Measurements from ENCODE around the gene ITGBL1.

The ITGBL1 gene

DNA sequence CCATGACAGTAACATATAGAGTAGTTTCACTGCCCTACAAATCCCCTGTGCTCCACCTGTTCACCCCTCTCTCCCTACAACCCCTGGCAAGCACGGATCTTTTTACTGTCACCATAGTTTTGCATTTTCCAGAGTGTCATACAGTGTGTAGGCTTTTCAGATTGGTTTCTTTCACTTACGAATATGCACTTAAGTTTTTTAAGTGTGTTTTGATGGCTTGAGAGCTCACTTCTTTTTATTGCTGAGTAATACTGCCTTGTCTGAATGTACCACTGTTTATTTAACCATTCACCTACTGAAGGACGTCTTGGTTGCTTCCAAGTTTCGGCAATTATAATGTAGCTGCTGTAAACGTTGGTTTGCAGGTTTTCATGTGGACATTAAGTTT, 175.1 kb downstream of the ITGBL1 start:
- no peak overlapping the region for H2AFZ ChIP-seq (ENCODE audit: low read depth, low read length, severe bottlenecking)
- no peaks in the 10 kb centered on the region for H3K27me3 ChIP-seq (ENCODE audit: low read length)
- no peaks in the 10 kb centered on the region for H3K79me2 ChIP-seq (ENCODE audit: insufficient read depth, low read length)
- H3K9ac ChIP-seq (ENCODE audit: low read length): no peak overlapping the region
- no peaks in the 10 kb centered on the region for H3K36me3 ChIP-seq (ENCODE audit: low read length)
- H3K4me3 ChIP-seq (ENCODE audit: insufficient read depth, low read length, poor library complexity, severe bottlenecking): no peak overlapping the region
- no peaks in the 10 kb centered on the region for H3K9me2 ChIP-seq (replicated peaks; ENCODE audit: insufficient read depth, low read length)
- no peaks in the 10 kb centered on the region for H3K9me3 ChIP-seq (ENCODE audit: insufficient read depth, low read length)
- H3F3A ChIP-seq (ENCODE audit: insufficient read depth): no peaks in the 10 kb centered on the region
- no peaks in the 10 kb centered on the region for H4K20me1 ChIP-seq (ENCODE audit: low read depth, low read length)
- TF ChIP-seq EZH2phosphoT487 (conservative IDR thresholded peaks at IDR 0.05; ENCODE audit: low read length): no peak
- TF ChIP-seq, protein P1, sequence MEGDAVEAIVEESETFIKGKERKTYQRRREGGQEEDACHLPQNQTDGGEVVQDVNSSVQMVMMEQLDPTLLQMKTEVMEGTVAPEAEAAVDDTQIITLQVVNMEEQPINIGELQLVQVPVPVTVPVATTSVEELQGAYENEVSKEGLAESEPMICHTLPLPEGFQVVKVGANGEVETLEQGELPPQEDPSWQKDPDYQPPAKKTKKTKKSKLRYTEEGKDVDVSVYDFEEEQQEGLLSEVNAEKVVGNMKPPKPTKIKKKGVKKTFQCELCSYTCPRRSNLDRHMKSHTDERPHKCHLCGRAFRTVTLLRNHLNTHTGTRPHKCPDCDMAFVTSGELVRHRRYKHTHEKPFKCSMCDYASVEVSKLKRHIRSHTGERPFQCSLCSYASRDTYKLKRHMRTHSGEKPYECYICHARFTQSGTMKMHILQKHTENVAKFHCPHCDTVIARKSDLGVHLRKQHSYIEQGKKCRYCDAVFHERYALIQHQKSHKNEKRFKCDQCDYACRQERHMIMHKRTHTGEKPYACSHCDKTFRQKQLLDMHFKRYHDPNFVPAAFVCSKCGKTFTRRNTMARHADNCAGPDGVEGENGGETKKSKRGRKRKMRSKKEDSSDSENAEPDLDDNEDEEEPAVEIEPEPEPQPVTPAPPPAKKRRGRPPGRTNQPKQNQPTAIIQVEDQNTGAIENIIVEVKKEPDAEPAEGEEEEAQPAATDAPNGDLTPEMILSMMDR (IDR thresholded peaks at IDR 0.05; ENCODE audit: insufficient read depth, low read length, poor library complexity, severe bottlenecking): no peak
- peak overlapping the region; percentile 49 for H3K4me2 ChIP-seq (ENCODE audit: low read depth, low read length, poor library complexity, severe bottlenecking)
- no peak overlapping the region for H3K27ac ChIP-seq (ENCODE audit: low read depth, low read length)

DNA sequence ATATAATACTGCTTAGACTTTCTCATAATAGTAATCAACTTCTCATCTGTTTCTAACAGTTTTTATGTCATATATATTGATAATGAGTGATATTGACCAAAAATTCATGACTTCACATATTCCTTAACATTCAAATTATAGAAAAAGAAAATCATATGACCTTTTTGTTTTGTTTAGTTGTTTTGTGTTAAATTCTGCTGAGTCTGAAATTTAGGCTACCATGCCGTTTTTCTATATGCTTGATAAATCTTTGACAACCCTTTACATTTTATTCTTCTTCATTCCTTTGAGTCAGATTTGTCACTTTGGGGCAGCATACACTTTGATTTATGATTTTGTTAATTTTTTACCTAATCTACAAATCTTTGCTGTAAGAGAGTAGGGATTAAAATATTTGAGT, 176.4 kb downstream of the ITGBL1 start:
- H2AFZ ChIP-seq (ENCODE audit: low read depth, low read length, severe bottlenecking): no peak overlapping the region
- H3K4me3 ChIP-seq (ENCODE audit: insufficient read depth, low read length, poor library complexity, severe bottlenecking): no peak overlapping the region
- no peak overlapping the region for H3K9ac ChIP-seq (ENCODE audit: low read length)
- no peaks in the 10 kb centered on the region for H3K79me2 ChIP-seq (ENCODE audit: insufficient read depth, low read length)
- H3K36me3 ChIP-seq (ENCODE audit: low read length): no peaks in the 10 kb centered on the region
- H3K27ac ChIP-seq (ENCODE audit: low read depth, low read length): no peak overlapping the region
- H3K9me3 ChIP-seq (ENCODE audit: insufficient read depth, low read length): no peaks in the 10 kb centered on the region
- no peaks in the 10 kb centered on the region for H3K9me2 ChIP-seq (replicated peaks; ENCODE audit: insufficient read depth, low read length)
- H4K20me1 ChIP-seq (ENCODE audit: low read depth, low read length): no peaks in the 10 kb centered on the region
- TF ChIP-seq, protein P1 (IDR thresholded peaks at IDR 0.05; ENCODE audit: insufficient read depth, low read length, poor library complexity, severe bottlenecking): no peak
- no peak for TF ChIP-seq EZH2phosphoT487 (conservative IDR thresholded peaks at IDR 0.05; ENCODE audit: low read length)
- H3K27me3 ChIP-seq (ENCODE audit: low read length): no peaks in the 10 kb centered on the region
- no peak overlapping the region for H3K4me2 ChIP-seq (ENCODE audit: low read depth, low read length, poor library complexity, severe bottlenecking)
- H3F3A ChIP-seq (ENCODE audit: insufficient read depth): no peaks in the 10 kb centered on the region

DNA sequence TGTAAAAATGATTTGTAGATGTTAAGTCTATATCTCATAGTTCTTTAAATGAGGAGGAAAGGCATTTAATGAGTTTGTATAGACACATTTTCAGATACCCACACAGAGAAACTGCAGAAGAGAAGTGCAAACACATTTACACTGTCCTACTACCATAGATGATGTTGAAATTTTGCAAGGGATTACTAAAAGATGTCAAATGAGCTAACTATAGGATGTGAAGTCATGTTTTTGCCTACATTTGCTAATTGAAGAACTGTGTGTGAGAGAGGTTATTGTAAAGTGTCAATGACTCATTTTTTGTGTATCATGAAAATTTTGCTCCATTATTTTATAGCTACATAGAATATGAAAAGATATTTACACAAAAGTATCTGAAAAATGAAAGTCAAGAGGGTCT, 178.9 kb downstream of the ITGBL1 start:
- Histone ChIP-seq H3K9me2 (replicated peaks; ENCODE audit: insufficient read depth, low read length) (no peaks in the 10 kb centered on the region), H3K9ac (ENCODE audit: low read length) (no peak overlapping the region), H3K79me2 (ENCODE audit: insufficient read depth, low read length) (no peaks in the 10 kb centered on the region), H4K20me1 (ENCODE audit: low read depth, low read length) (no peaks in the 10 kb centered on the region), H3K27ac (ENCODE audit: low read depth, low read length) (no peak overlapping the region), H3K4me3 (ENCODE audit: insufficient read depth, low read length, poor library complexity, severe bottlenecking) (no peak overlapping the region), H2AFZ (ENCODE audit: low read depth, low read length, severe bottlenecking) (no peak overlapping the region), H3K4me2 (ENCODE audit: low read depth, low read length, poor library complexity, severe bottlenecking) (no peak overlapping the region), H3K36me3 (ENCODE audit: low read length) (no peaks in the 10 kb centered on the region), H3K9me3 (ENCODE audit: insufficient read depth, low read length) (no peaks in the 10 kb centered on the region), H3K27me3 (ENCODE audit: low read length) (no peaks in the 10 kb centered on the region), H3F3A (ENCODE audit: insufficient read depth) (no peaks in the 10 kb centered on the region)
- TF ChIP-seq, protein P1 (IDR thresholded peaks at IDR 0.05; ENCODE audit: insufficient read depth, low read length, poor library complexity, severe bottlenecking): no peak
- TF ChIP-seq EZH2phosphoT487 (conservative IDR thresholded peaks at IDR 0.05; ENCODE audit: low read length): no peak
